IMR-90 (cell line): ENCODE measurements around the gene MTA3. TPM values are rescaled to one million over a fixed set of nuclear protein-coding genes. Genes with fewer than 3 reads are reported as not detected.

Experiments
- ATAC-seq: fragments of 200-7000 bp; cut with Tn5 transposase; 2 replicates; pipeline ENCODE4 v1.9.1; 2020; ENCODE audit warnings: low read depth, mild to moderate bottlenecking, moderate library complexity
- BruUV-seq: library from RNA; stranded (reverse); fragments of 400-500 nt; replicated peaks from 2 replicates; lab custom pipeline; 2021; lab: Mats Ljungman, UMichigan
- CTCF ChIA-PET: fragments of 300-600 bp; formaldehyde crosslinking; extraction: SDS; loops from one replicate; lab custom pipeline; 2021; ENCODE audit warnings: antibody characterized with exemption; lab: Yijun Ruan, JAX
- POLR2A ChIA-PET: fragments of 300-600 bp; sonication (Branson Sonifier 250); formaldehyde crosslinking; loops from one replicate; lab custom pipeline; 2022; ENCODE audit warnings: antibody characterized with exemption; ENCODE audit not compliant: unreplicated experiment; lab: Charles Lee
- DNase-seq: peaks from one replicate; pipeline ENCODE4 v3.0.0; 2013
- H2AFZ ChIP-seq: replicated peaks from 2 replicates; pipeline ENCODE3; 2013; ENCODE audit warnings: low read length, mild to moderate bottlenecking; ENCODE audit not compliant: poor library complexity
- H2AK5ac ChIP-seq: 2 replicates; pipeline ENCODE4 v1.6.1; 2013; ENCODE audit warnings: low read depth, low read length, inconsistent platforms
- H2AK9ac ChIP-seq: replicated peaks from 2 replicates; pipeline ENCODE3; 2013; ENCODE audit warnings: mild to moderate bottlenecking, low read depth, low read length, moderate library complexity; ENCODE audit not compliant: poor library complexity
- H2BK120ac ChIP-seq: 2 replicates; pipeline ENCODE4 v1.6.1; 2013; ENCODE audit warnings: low read depth, low read length, inconsistent platforms
- H2BK15ac ChIP-seq: 3 replicates; pipeline ENCODE4 v1.6.1; 2013; ENCODE audit warnings: low read depth, low read length, inconsistent platforms
- H2BK20ac ChIP-seq: 2 replicates; pipeline ENCODE4 v1.6.1; 2013; ENCODE audit warnings: low read depth, mild to moderate bottlenecking, inconsistent platforms, low read length, moderate library complexity
- H2BK5ac ChIP-seq: 2 replicates; pipeline ENCODE4 v1.6.1; 2013; ENCODE audit warnings: mild to moderate bottlenecking, low read depth, low read length, inconsistent platforms; ENCODE audit not compliant: poor library complexity, severe bottlenecking
- H3K14ac ChIP-seq: replicated peaks from 2 replicates; pipeline ENCODE4 v1.6.1; 2013; ENCODE audit warnings: low read depth, low read length, inconsistent platforms
- H3K18ac ChIP-seq: 2 replicates; pipeline ENCODE4 v1.6.1; 2013; ENCODE audit warnings: low read depth, low read length, control low read depth
- H3K23ac ChIP-seq: 2 replicates; pipeline ENCODE4 v1.6.1; 2013; ENCODE audit warnings: low read depth, low read length, inconsistent platforms
- H3K27ac ChIP-seq: 2 replicates; pipeline ENCODE4 v1.5.1; 2013; ENCODE audit warnings: mild to moderate bottlenecking, control low read depth, low read length; ENCODE audit not compliant: insufficient read depth
- H3K27me3 ChIP-seq: 2 replicates; pipeline ENCODE4 v1.6.1; 2013; ENCODE audit warnings: low read length; ENCODE audit not compliant: control insufficient read depth, insufficient read depth
- H3K36me3 ChIP-seq: 2 replicates; pipeline ENCODE4 v1.6.1; 2013; ENCODE audit warnings: low read length, mixed read lengths; ENCODE audit not compliant: control insufficient read depth, insufficient read depth
- H3K4ac ChIP-seq: 2 replicates; pipeline ENCODE4 v1.6.1; 2013; ENCODE audit warnings: low read depth, low read length, inconsistent platforms
- H3K4me1 ChIP-seq: 2 replicates; pipeline ENCODE4 v1.6.1; 2013; ENCODE audit warnings: low read length, mixed read lengths; ENCODE audit not compliant: control insufficient read depth, insufficient read depth
- H3K4me2 ChIP-seq: 2 replicates; pipeline ENCODE4 v1.6.1; 2013; ENCODE audit warnings: low read depth, mild to moderate bottlenecking, control low read depth, low read length, moderate library complexity
- H3K4me3 ChIP-seq: 2 replicates; pipeline ENCODE4 v1.5.1; 2013; ENCODE audit warnings: low read depth, mild to moderate bottlenecking, control low read depth, low read length, moderate library complexity; ENCODE audit not compliant: insufficient read depth
- H3K56ac ChIP-seq: 2 replicates; pipeline ENCODE4 v1.6.1; 2013; ENCODE audit warnings: low read length, inconsistent platforms; ENCODE audit not compliant: insufficient read depth; ENCODE audit errors: extremely low read depth
- H3K79me1 ChIP-seq, 2 experiments: 2 replicates each; pipeline ENCODE4 v1.6.1; 2013; ENCODE audit warnings: low read length in 2 of 2, inconsistent platforms in 1 of 2, low read depth in 1 of 2
- H3K9ac ChIP-seq: 2 replicates; pipeline ENCODE4 v1.6.1; 2013; ENCODE audit warnings: low read depth, low read length, control low read depth
- H3K9me1 ChIP-seq: 2 replicates; pipeline ENCODE4 v1.6.1; 2013; ENCODE audit warnings: low read length, inconsistent platforms; ENCODE audit not compliant: insufficient read depth
- H3K9me3 ChIP-seq: 2 replicates; pipeline ENCODE4 v1.6.1; 2013; ENCODE audit warnings: low read length; ENCODE audit not compliant: control insufficient read depth, insufficient read depth
- H4K20me1 ChIP-seq: 2 replicates; pipeline ENCODE4 v1.6.1; 2013; ENCODE audit warnings: low read length, inconsistent platforms; ENCODE audit not compliant: insufficient read depth
- H4K5ac ChIP-seq: 2 replicates; pipeline ENCODE4 v1.6.1; 2013; ENCODE audit warnings: mild to moderate bottlenecking, low read depth, low read length, control low read depth
- H4K8ac ChIP-seq, 2 experiments: 2 replicates each; pipeline ENCODE4 v1.6.1; 2013; ENCODE audit warnings: low read depth in 2 of 2, low read length in 2 of 2, control low read depth in 1 of 2, inconsistent platforms in 1 of 2
- H4K91ac ChIP-seq: 2 replicates; pipeline ENCODE4 v1.6.1; 2013; ENCODE audit warnings: low read depth, low read length, inconsistent platforms; ENCODE audit not compliant: insufficient read depth
- MAFK ChIP-seq: IDR thresholded peaks from 2 replicates; pipeline ENCODE4 v1.6.1; 2012; ENCODE audit warnings: low read depth, low read length, improper control_type of control experiment
- RFX5 ChIP-seq: IDR thresholded peaks from 2 replicates; pipeline ENCODE4 v1.8.0; 2012; ENCODE audit warnings: low read depth, mild to moderate bottlenecking, low read length, moderate library complexity
- WGBS, 2 experiments: methylation state at CpG; one replicate each; pipeline versions ENCODE4 v1.1.5 to v1.1.7; 2013; ENCODE audit warnings: missing lambda C conversion rate in 2 of 2; ENCODE audit not compliant: insufficient read length in 1 of 2; ENCODE audit errors: extremely low coverage in 2 of 2; 5-methylcytosine and 5-hydroxymethylcytosine counted together
- dilution Hi-C: fragments of 300-500 bp; cut with HindIII; formaldehyde crosslinking; loops from one replicate; pipeline ENCODE4 v1.14.3; 2018; ENCODE audit warnings: low sequenced_read_pairs; ENCODE audit not compliant: unreplicated experiment
- in situ Hi-C: fragments of 300-500 bp; cut with MboI; formaldehyde crosslinking; loops from 3 replicates; pipeline ENCODE4 v1.14.3; 2019; ENCODE audit warnings: low sequenced_read_pairs, inconsistent platforms, mixed read lengths
- intact Hi-C: fragments of 100-400 bp; cut with micrococcal nuclease; formaldehyde crosslinking; loops from 2 replicates; pipeline ENCODE4 v1.10.0; 2022
- polyA plus RNA-seq, 3 experiments: library from polyadenylated mRNA; depleted of rRNA; stranded (reverse); fragments of >200 nt; gene quantifications; 2 replicates each; pipeline ENCODE4 v1.2.3, GENCODE V29; 2012; ENCODE audit warnings: low replicate concordance in 1 of 3
- total RNA-seq: library from RNA; depleted of rRNA; stranded (reverse); fragments of >200 nt; gene quantifications from 2 replicates; pipeline ENCODE4 v1.2.3, GENCODE V29; 2012

MTA3 gene
- total and polyA plus RNA-seq, 2 of the 4 experiments (the other 2 are of a cell fraction): 31.9 to 34.3 TPM

DNA sequence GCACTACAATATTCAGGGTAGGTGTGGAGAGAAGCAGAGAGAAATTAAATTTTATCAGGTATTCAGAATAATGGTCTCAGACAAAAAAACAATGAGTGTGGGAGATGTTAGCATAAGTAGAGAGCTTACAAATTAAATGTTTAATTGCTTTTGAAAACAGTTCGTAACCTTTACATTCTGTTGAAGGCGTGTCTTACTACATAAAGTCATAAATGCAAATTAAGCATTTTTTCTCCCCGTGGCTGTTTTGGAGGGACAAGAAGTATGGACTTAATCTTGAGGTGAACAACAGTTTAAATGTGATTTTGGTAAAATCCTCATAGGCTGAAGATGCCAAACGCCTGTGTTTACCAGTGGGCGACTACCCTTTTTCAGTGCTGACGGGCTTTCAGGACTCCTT lies 139.7 kb downstream of the MTA3 start:
- H2BK20ac ChIP-seq: no peak overlapping the region
- H4K5ac ChIP-seq: no peak overlapping the region
- no peak overlapping the region for H3K18ac ChIP-seq
- peaks cover 13% of the 10 kb centered on the region for H3K36me3 ChIP-seq
- H3K79me1 ChIP-seq: no peaks in the 10 kb centered on the region; a peak in 1 of 4 replicates
- no peak overlapping the region for H2BK15ac ChIP-seq
- H3K4me2 ChIP-seq: no peak overlapping the region
- TF ChIP-seq RFX5 (no peak), MAFK (peak; percentile 64)
- dilution Hi-C loops: no loop called here
- no peak overlapping the region for H3K56ac ChIP-seq
- no peak overlapping the region for H3K23ac ChIP-seq
- H3K4me3 ChIP-seq: no peak overlapping the region
- ChIA-PET POLR2A (no interaction called here), CTCF (interaction anchor here (0.5 kb wide), 1 partner anchor 34 kb away, joined by 4 read pairs; no protein-coding TSS in a partner anchor)
- H3K9me3 ChIP-seq: no peaks in the 10 kb centered on the region
- no peak overlapping the region for H2AK9ac ChIP-seq
- no peak overlapping the region for H2AFZ ChIP-seq
- no peak overlapping the region for H3K14ac ChIP-seq
- ATAC-seq (no peak), DNase-seq (no peak)
- in situ Hi-C loops: no loop called here
- H3K9ac ChIP-seq: no peak overlapping the region
- no peak overlapping the region for H3K27ac ChIP-seq
- H3K27me3 ChIP-seq: no peaks in the 10 kb centered on the region
- H4K20me1 ChIP-seq: no peaks in the 10 kb centered on the region
- H4K91ac ChIP-seq: no peak overlapping the region
- H4K8ac ChIP-seq: no peak overlapping the region
- no TSS peak for BruUV-seq
- intact Hi-C loops: loop anchor here (5.0 kb wide), 1 partner anchor 94 kb away; no protein-coding TSS in a partner anchor
- H3K4ac ChIP-seq: no peak overlapping the region
- no peak overlapping the region for H2BK5ac ChIP-seq
- WGBS, 2 experiments: no CpG with 5 or more reads among the region's 6 CpGs
- H2AK5ac ChIP-seq: no peak overlapping the region
- peaks cover 2% of the 10 kb centered on the region; the same call in 1 of the 2 replicates for H3K9me1 ChIP-seq
- peaks cover 2% of the 10 kb centered on the region; the same call in 1 of the 2 replicates for H3K4me1 ChIP-seq
- H2BK120ac ChIP-seq: no peak overlapping the region
